Fibroblast of villous mesenchyme (primary cell): ENCODE data around the gene CTDNEP1. TPM values are rescaled to one million over a fixed set of nuclear protein-coding genes. Genes with fewer than 3 reads are reported as not detected.

ENCODE experiments used
- DNase-seq: peaks from one replicate; pipeline ENCODE4 v3.0.0-alpha.2; 2010; ENCODE audit warnings: low read depth
- H3K4me3 ChIP-seq: 2 replicates; pipeline ENCODE4 v1.5.1; 2011; ENCODE audit warnings: low read depth, mild to moderate bottlenecking, low read length
- total RNA-seq: library from RNA; depleted of rRNA; stranded (reverse); fragments of >200 nt; gene quantifications from 2 replicates; pipeline ENCODE4 v1.2.3, GENCODE V29; 2012
- TF ChIP-seq, protein P1 (sequence below): IDR thresholded peaks from 2 replicates; pipeline ENCODE4 v1.5.1; 2012; ENCODE audit warnings: low read depth, mild to moderate bottlenecking, low read length; ENCODE audit not compliant: insufficient read depth

CTDNEP1 gene
- total RNA-seq, 1 donor = 34.1 TPM

DNA sequence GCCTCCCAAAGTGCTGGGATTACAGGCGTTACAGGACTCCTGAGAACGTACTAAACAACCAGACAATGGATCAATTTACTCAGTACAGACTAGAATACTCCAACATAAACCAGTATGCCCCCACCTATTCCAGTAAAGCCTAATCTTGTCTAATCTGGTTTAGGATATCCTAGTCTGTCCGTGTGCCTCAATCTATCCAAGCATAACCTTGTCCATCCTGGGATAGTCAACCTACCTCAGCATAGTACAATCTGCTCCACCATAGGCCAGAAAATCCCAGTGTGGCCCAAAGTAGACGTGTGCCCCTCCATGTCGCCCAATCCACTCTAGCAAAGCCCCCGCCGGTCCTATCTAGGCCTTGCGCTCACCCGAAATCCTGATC lies 17.8 kb downstream of the CTDNEP1 start:
- peak overlapping the region; percentile 78 for H3K4me3 ChIP-seq
- TF ChIP-seq, protein P1, sequence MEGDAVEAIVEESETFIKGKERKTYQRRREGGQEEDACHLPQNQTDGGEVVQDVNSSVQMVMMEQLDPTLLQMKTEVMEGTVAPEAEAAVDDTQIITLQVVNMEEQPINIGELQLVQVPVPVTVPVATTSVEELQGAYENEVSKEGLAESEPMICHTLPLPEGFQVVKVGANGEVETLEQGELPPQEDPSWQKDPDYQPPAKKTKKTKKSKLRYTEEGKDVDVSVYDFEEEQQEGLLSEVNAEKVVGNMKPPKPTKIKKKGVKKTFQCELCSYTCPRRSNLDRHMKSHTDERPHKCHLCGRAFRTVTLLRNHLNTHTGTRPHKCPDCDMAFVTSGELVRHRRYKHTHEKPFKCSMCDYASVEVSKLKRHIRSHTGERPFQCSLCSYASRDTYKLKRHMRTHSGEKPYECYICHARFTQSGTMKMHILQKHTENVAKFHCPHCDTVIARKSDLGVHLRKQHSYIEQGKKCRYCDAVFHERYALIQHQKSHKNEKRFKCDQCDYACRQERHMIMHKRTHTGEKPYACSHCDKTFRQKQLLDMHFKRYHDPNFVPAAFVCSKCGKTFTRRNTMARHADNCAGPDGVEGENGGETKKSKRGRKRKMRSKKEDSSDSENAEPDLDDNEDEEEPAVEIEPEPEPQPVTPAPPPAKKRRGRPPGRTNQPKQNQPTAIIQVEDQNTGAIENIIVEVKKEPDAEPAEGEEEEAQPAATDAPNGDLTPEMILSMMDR = no peak
- no peak for DNase-seq

DNA sequence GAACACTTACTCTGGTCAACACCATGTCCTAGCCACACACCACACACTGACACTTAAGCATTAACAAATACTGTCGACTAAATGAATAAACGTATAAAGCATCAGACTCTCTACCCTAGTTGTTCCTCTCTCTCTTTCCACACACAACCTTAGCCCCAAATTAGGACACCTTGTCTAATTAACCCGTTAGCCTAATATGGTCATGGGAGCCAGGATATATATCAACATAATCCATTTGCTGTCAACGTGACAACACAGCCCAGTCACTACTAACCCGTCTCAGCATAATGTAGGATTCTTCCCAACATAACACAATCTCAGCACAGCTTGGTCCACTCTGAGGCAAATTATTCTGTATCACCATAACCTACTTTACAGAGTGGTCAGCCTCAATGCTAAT lies 19.4 kb downstream of the CTDNEP1 start:
- TF ChIP-seq, protein P1 = no peak
- no peak for DNase-seq
- H3K4me3 ChIP-seq = peak overlapping the region; percentile 78

GRCh38 chr17:7229504-7229903 lies 22.0 kb downstream of the CTDNEP1 start:
- no peak for DNase-seq
- H3K4me3 ChIP-seq = no peak overlapping the region
- TF ChIP-seq, protein P1 = no peak

- DNase-seq = no peak
- no peak overlapping the region for H3K4me3 ChIP-seq
- TF ChIP-seq, protein P1 = no peak
Observed at GRCh38 chr17:7228920-7229319, 22.6 kb downstream of the CTDNEP1 start.

DNA sequence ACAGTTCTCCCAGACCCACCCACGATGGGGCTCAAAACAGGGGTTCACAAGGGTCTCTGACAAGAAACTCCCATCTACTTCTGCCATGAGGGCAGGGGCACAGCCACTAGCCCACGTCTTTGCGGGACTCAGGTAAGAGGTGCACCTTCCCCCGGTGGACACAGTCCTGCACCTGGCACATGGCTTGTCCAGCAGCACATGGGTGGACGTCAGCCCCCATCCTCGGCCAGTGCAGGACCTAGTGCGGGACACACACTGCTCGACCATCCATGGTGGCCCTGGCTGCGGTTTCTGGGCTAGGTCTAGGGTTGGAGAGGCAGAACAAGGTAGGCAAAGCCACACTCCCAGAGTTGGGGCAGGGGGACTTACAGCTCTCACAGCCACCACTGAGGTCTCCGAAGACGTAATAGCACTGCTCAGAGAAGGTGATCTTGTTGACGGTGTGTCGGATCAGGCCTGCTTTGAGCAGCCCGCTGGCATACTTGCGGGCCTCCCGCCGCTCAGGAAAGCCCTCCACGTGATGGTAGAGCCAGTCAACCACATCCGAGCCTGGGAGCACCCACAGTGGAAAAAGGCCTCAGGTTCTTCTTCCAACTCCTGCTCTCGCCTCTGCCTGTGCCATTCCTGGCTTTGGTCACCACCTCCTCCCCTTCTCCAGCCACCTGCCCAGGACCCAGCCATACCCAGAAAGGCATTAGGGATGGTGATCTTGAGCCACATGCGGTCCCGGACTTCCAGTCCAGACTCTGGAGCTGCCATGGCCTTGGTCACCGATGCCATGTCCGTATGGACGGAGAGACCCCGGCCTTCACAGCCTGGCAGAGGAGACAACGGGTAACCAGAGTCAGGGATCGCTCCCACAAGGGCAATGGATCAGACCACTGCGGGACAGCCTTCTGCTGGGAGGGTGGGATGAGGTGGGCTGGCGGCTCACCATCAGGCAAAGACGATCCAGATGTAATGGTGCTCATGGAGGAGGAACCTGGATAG lies 24.5 kb downstream of the CTDNEP1 start:
- no peak overlapping the region for H3K4me3 ChIP-seq
- TF ChIP-seq, protein P1 = no peak
- no peak for DNase-seq

- TF ChIP-seq, protein P1 = no peak
- no peak for DNase-seq
- no peak overlapping the region for H3K4me3 ChIP-seq
Observed at GRCh38 chr17:7225711-7226331, 25.7 kb downstream of the CTDNEP1 start.
